Measurements from ENCODE around the gene PRKAB2.

PRKAB2 gene

GRCh38 chr1:147214325-147214724 lies 42.1 kb upstream of the PRKAB2 start:
- TF ChIP-seq CTCF (IDR thresholded peaks at IDR 0.05; ENCODE audit: control extremely low read depth, extremely low read depth, low read depth, missing control alignments) = no peak
- ChIA-PET CTCF (interaction anchor here (1.3 to 1.4 kb wide), 2 partner anchors 17 to 27 kb away, joined by 3 to 5 read pairs; no protein-coding TSS in a partner anchor), POLR2A (no interaction called here)
- no peak for DNase-seq (ENCODE audit: extremely low spot score)

GRCh38 chr1:147213271-147213670 lies 41.0 kb upstream of the PRKAB2 start:
- CTCF ChIA-PET = interaction anchor here (1.3 kb wide), 1 partner anchor 28 kb away, joined by 5 read pairs; no protein-coding TSS in a partner anchor
- no peak for TF ChIP-seq CTCF (IDR thresholded peaks at IDR 0.05; ENCODE audit: control extremely low read depth, extremely low read depth, low read depth, missing control alignments)
- POLR2A ChIA-PET = no interaction called here

GRCh38 chr1:147211577-147211976 lies 39.3 kb upstream of the PRKAB2 start:
- TF ChIP-seq CTCF (IDR thresholded peaks at IDR 0.05; ENCODE audit: control extremely low read depth, extremely low read depth, low read depth, missing control alignments) = no peak
- no peak for DNase-seq (ENCODE audit: extremely low spot score)
- CTCF ChIA-PET = no interaction called here
- POLR2A ChIA-PET = no interaction called here

More at GRCh38 chr1:147213271-147213670, 41.0 kb upstream of the PRKAB2 start:
- no peak for DNase-seq (ENCODE audit: extremely low spot score)

GRCh38 chr1:147210987-147211386 lies 38.7 kb upstream of the PRKAB2 start:
- no peak for TF ChIP-seq CTCF (IDR thresholded peaks at IDR 0.05; ENCODE audit: control extremely low read depth, extremely low read depth, low read depth, missing control alignments)
- DNase-seq (ENCODE audit: extremely low spot score) = no peak
- ChIA-PET CTCF (no interaction called here), POLR2A (no interaction called here)

- POLR2A ChIA-PET = no interaction called here
- CTCF ChIA-PET = no interaction called here
- TF ChIP-seq CTCF (IDR thresholded peaks at IDR 0.05; ENCODE audit: control extremely low read depth, extremely low read depth, low read depth, missing control alignments) = no peak
- no peak for DNase-seq (ENCODE audit: extremely low spot score)
These were observed 37.9 kb upstream of the PRKAB2 start for GRCh38 chr1:147209825-147210821.

- ChIA-PET CTCF (no interaction called here), POLR2A (no interaction called here)
- TF ChIP-seq CTCF (IDR thresholded peaks at IDR 0.05; ENCODE audit: control extremely low read depth, extremely low read depth, low read depth, missing control alignments) = no peak
- no peak for DNase-seq (ENCODE audit: extremely low spot score)
These were observed 36.3 kb upstream of the PRKAB2 start for GRCh38 chr1:147208619-147209018.

All from GM10248 (cell line).